SK-N-SH (cell line): ENCODE data around the gene ACSBG1. TPM values are rescaled to one million over a fixed set of nuclear protein-coding genes. Genes with fewer than 3 reads are reported as not detected.

Experiments used
- CTCF ChIA-PET: fragments of 300-600, 350-600 bp; formaldehyde crosslinking; extraction: SDS; loops from one replicate; lab custom pipeline; 2021; lab: Yijun Ruan, JAX
- POLR2A ChIA-PET: fragments of 350-600 bp; sonication (Branson Sonifier 250); formaldehyde crosslinking; extraction: SDS; loops from one replicate; lab custom pipeline; 2020; ENCODE audit warnings: antibody characterized with exemption, inconsistent platforms; lab: Yijun Ruan, JAX
- DNase-seq: peaks from one replicate; pipeline ENCODE4 v3.0.0; 2012
- H2AFZ ChIP-seq: fragments of 200-600 bp; sonication (generic); 2 replicates; pipeline ENCODE4 v1.8.1; 2016; ENCODE audit warnings: antibody characterized with exemption, mild to moderate bottlenecking, low read depth
- H3F3A ChIP-seq: fragments of 200-600 bp; sonication (generic); replicated peaks from 2 replicates; pipeline ENCODE3; 2016; ENCODE audit warnings: antibody characterized with exemption, mild to moderate bottlenecking; ENCODE audit not compliant: insufficient read depth
- H3K27ac ChIP-seq, 2 experiments: fragments of 200-500 bp in 1 of 2; fragments of 200-600 bp in 1 of 2; sonication (Bioruptor generic) in 1 of 2; sonication (generic), shearing (Covaris generic) in 1 of 2; 2 replicates each; pipeline versions ENCODE4 v1.5.1 to v1.6.1; 2014 to 2016; ENCODE audit warnings: low read depth in 2 of 2, inconsistent platforms in 1 of 2, low read length in 1 of 2, mild to moderate bottlenecking in 1 of 2, mixed read lengths in 1 of 2
- H3K27me3 ChIP-seq: fragments of 200-600 bp; sonication (generic), shearing (Covaris generic); 2 replicates; pipeline ENCODE4 v1.6.1; 2016; ENCODE audit warnings: mixed run types; ENCODE audit not compliant: insufficient read depth
- H3K36me3 ChIP-seq, 2 experiments: fragments of 200-500 bp in 1 of 2; fragments of 200-600 bp in 1 of 2; sonication (Bioruptor generic) in 1 of 2; sonication (generic) in 1 of 2; replicated peaks in 1 of 2; 2 replicates each; pipeline versions ENCODE3 to v1.5.1; 2014 to 2016; ENCODE audit warnings: low read length in 1 of 2, mild to moderate bottlenecking in 1 of 2; ENCODE audit not compliant: insufficient read depth in 2 of 2, control insufficient read depth in 1 of 2
- H3K4me1 ChIP-seq, 2 experiments: fragments of 200-500 bp in 1 of 2; fragments of 200-600 bp in 1 of 2; sonication (Bioruptor generic) in 1 of 2; sonication (generic), shearing (Covaris generic) in 1 of 2; 2 replicates each; pipeline versions ENCODE4 v1.5.1 to v1.6.1; 2014 to 2016; ENCODE audit warnings: low read depth in 1 of 2, low read length in 1 of 2, mixed run types in 1 of 2; ENCODE audit not compliant: insufficient read depth in 2 of 2, control insufficient read depth in 1 of 2
- H3K4me2 ChIP-seq: fragments of 200-600 bp; sonication (generic), shearing (Covaris generic); 2 replicates; pipeline ENCODE4 v1.6.1; 2017; ENCODE audit warnings: mixed run types
- H3K4me3 ChIP-seq, 2 experiments: fragments of 200-500 bp in 1 of 2; fragments of 200-600 bp in 1 of 2; sonication (Bioruptor generic) in 1 of 2; sonication (generic), shearing (Covaris generic) in 1 of 2; 2 replicates each; pipeline versions ENCODE4 v1.5.1 to v1.8.1; 2014 to 2016; ENCODE audit warnings: low read depth in 2 of 2, inconsistent platforms in 1 of 2, low read length in 1 of 2, mild to moderate bottlenecking in 1 of 2, mixed read lengths in 1 of 2, moderate library complexity in 1 of 2
- H3K79me2 ChIP-seq: fragments of 200-600 bp; sonication (generic); 2 replicates; pipeline ENCODE4 v1.8.1; 2017; ENCODE audit warnings: mild to moderate bottlenecking; ENCODE audit not compliant: insufficient read depth
- H3K9ac ChIP-seq: fragments of 200-600 bp; sonication (generic); 2 replicates; pipeline ENCODE4 v1.6.1; 2017; ENCODE audit warnings: mixed run types
- H3K9me2 ChIP-seq: fragments of 200-600 bp; sonication (generic); 2 replicates; pipeline ENCODE4 v1.6.1; 2017; ENCODE audit warnings: mixed run types
- H3K9me3 ChIP-seq: fragments of 200-600 bp; sonication (generic); 2 replicates; pipeline ENCODE4 v1.6.1; 2017; ENCODE audit warnings: mixed run types, mild to moderate bottlenecking, moderate library complexity
- H4K20me1 ChIP-seq: fragments of 200-600 bp; sonication (generic); 2 replicates; pipeline ENCODE4 v1.6.1; 2017; ENCODE audit warnings: mild to moderate bottlenecking, mixed run types; ENCODE audit not compliant: insufficient read depth
- CTCF ChIP-seq: fragments of 200-600 bp; sonication (generic); IDR thresholded peaks from 2 replicates; pipeline ENCODE4 v1.6.1; 2017; ENCODE audit warnings: antibody characterized with exemption, mild to moderate bottlenecking, moderate library complexity
- ELF1 ChIP-seq: IDR thresholded peaks from 2 replicates; pipeline ENCODE4 v1.4.0; 2012
- EP300 ChIP-seq, 2 experiments: IDR thresholded peaks; 2 replicates each; pipeline versions ENCODE4 v1.4.0 to v1.6.1; 2012; ENCODE audit warnings: borderline replicate concordance in 1 of 2, low read depth in 1 of 2, low read length in 1 of 2
- FOSL2 ChIP-seq: IDR thresholded peaks from 2 replicates; pipeline ENCODE4 v1.4.0; 2012; ENCODE audit warnings: low read depth, mild to moderate bottlenecking, moderate library complexity, borderline replicate concordance
- FOXM1 ChIP-seq: IDR thresholded peaks from 2 replicates; pipeline ENCODE4 v1.4.0; 2012; ENCODE audit warnings: low read depth, mild to moderate bottlenecking
- NFIC ChIP-seq: IDR thresholded peaks from 2 replicates; pipeline ENCODE4 v1.4.0; 2012; ENCODE audit warnings: borderline replicate concordance
- POLR2AphosphoS5 ChIP-seq: IDR thresholded peaks from 2 replicates; pipeline ENCODE4 v1.6.1; 2012; ENCODE audit warnings: low read depth, low read length
- RAD21 ChIP-seq: IDR thresholded peaks from 2 replicates; pipeline ENCODE4 v1.6.1; 2012; ENCODE audit warnings: mild to moderate bottlenecking, low read length
- REST ChIP-seq: IDR thresholded peaks from 2 replicates; pipeline ENCODE4 v1.6.1; 2012; ENCODE audit warnings: mild to moderate bottlenecking, low read depth, low read length, moderate library complexity
- RFX5 ChIP-seq: IDR thresholded peaks from 2 replicates; pipeline ENCODE4 v1.6.1; 2012; ENCODE audit warnings: mild to moderate bottlenecking, improper control_type of control experiment, low read length
- WGBS: methylation state at CpG from one replicate; pipeline ENCODE4 v1.1.6; 2017; ENCODE audit warnings: low lambda C conversion rate; 5-methylcytosine and 5-hydroxymethylcytosine counted together
- polyA plus RNA-seq, 3 experiments: library from polyadenylated mRNA; depleted of rRNA; stranded (reverse); fragments of >200 nt; gene quantifications; 2 replicates each; pipeline ENCODE4 v1.2.3, GENCODE V29; 2012
- TF ChIP-seq, protein P1 (sequence below): IDR thresholded peaks from 2 replicates; pipeline ENCODE4 v1.4.0; 2012; ENCODE audit warnings: low read depth, borderline replicate concordance

Gene ACSBG1
- polyA plus RNA-seq, 1 of the 3 experiments (the other 2 are of a cell fraction): under 0.01 TPM

- no peak overlapping the region for H2AFZ ChIP-seq
- peak; percentile 66 for DNase-seq
- no peak overlapping the region for H3K9ac ChIP-seq
- H3F3A ChIP-seq: no peaks in the 10 kb centered on the region
- POLR2A ChIA-PET: interaction anchor here (0.6 kb wide), 1 partner anchor 98 kb away, joined by 3 read pairs; no protein-coding TSS in a partner anchor
- H3K4me2 ChIP-seq: no peak overlapping the region
- H3K4me1 ChIP-seq: peaks cover 0 to 12% of the 10 kb centered on the region in 2 experiments; a peak in 1 of 4 replicates
- no peak overlapping the region for H3K4me3 ChIP-seq
- H3K27me3 ChIP-seq: no peaks in the 10 kb centered on the region
- H3K36me3 ChIP-seq: no peaks in the 10 kb centered on the region
- H3K9me2 ChIP-seq: no peaks in the 10 kb centered on the region
- CTCF ChIA-PET: interaction anchor here (0.8 to 11.0 kb wide), 7 partner anchors 10 to 284 kb away, joined by 3 to 168 read pairs (median 6); partner anchors contain the start of gene CIB2
- H3K79me2 ChIP-seq: no peaks in the 10 kb centered on the region
- no peak overlapping the region for H3K27ac ChIP-seq
- TF ChIP-seq NFIC (peak; percentile 43; the same call in 1 of the 2 replicates), FOXM1 (no peak)
- 61% methylated on average over 6 of the region's 6 CpGs for whole genome bisulfite sequencing
- no peaks in the 10 kb centered on the region for H3K9me3 ChIP-seq
- no peaks in the 10 kb centered on the region for H4K20me1 ChIP-seq
Observed at GRCh38 chr15:78243491-78243941, 9.2 kb upstream of the ACSBG1 start.

DNA sequence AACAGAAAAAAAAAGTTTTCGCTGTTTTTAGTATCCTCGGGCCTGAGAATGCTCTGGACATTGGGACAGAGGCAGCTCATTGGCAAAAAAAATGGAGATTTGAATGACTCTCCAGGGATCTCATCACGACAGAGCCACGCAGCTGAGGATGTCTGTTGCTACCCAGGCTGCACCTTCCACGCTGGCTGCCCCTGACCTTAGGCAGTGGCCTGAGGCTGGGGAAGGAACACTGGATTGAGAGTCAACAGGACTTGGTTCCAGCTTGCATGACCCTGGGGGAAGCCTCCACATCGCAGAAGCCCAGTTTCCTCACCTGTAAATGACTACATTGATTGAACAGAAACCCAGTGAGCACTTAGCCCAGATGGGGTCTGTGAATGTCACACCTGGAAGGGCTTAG lies 8.7 kb upstream of the ACSBG1 start:
- Histone ChIP-seq H3K27me3 (no peaks in the 10 kb centered on the region), H3K9ac (no peak overlapping the region), H3K4me2 (no peak overlapping the region), H2AFZ (no peak overlapping the region), H3F3A (no peaks in the 10 kb centered on the region), H4K20me1 (no peaks in the 10 kb centered on the region), H3K9me2 (no peaks in the 10 kb centered on the region), H3K4me3 (no peak overlapping the region), H3K9me3 (no peaks in the 10 kb centered on the region), H3K4me1 (peaks cover 0 to 12% of the 10 kb centered on the region in 2 experiments; a peak in 1 of 4 replicates), H3K27ac (no peak overlapping the region), H3K36me3 (no peaks in the 10 kb centered on the region), H3K79me2 (no peaks in the 10 kb centered on the region)
- no peak for DNase-seq
- CTCF ChIA-PET: interaction anchor here (0.7 to 11.0 kb wide), 14 partner anchors 18 to 284 kb away, joined by 3 to 168 read pairs (median 4); partner anchors contain the start of gene CIB2
- TF ChIP-seq REST: no peak
- no peak for TF ChIP-seq ELF1
- TF ChIP-seq POLR2AphosphoS5: no peak
- no peak for TF ChIP-seq FOSL2
- no peak for TF ChIP-seq RAD21
- 78% methylated on average over 5 of the region's 6 CpGs for WGBS
- POLR2A ChIA-PET: interaction anchor here (0.6 to 0.8 kb wide), 2 partner anchors 94 to 98 kb away, joined by 3 read pairs; partner anchors contain the start of gene IDH3A

DNA sequence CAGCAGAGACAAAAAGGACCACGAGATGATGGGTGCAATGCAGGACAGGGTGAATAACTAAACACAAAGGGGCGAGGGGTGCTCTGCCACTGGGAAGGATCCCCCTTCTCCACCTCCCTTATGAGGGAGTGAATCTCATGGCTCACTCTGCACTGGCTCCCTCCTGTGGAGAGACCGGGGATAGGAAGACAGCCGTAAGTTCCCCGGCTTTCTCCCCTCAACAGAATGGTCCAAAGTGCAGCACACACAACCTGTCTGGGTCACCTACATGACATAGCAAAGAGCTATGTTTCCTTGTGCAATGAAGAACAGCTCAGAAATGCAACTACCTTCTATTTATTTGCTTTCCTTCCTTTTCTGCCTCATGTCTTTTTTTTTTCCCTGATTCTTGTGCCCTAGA lies 7.8 kb upstream of the ACSBG1 start:
- Histone ChIP-seq H3K27ac (no peak overlapping the region), H3K79me2 (no peaks in the 10 kb centered on the region), H3K4me3 (no peak overlapping the region), H3K4me1 (peaks cover 0 to 12% of the 10 kb centered on the region in 2 experiments; a peak in 1 of 4 replicates), H4K20me1 (no peaks in the 10 kb centered on the region), H2AFZ (no peak overlapping the region), H3K9me3 (no peaks in the 10 kb centered on the region), H3K9me2 (no peaks in the 10 kb centered on the region), H3K9ac (no peak overlapping the region), H3K4me2 (no peak overlapping the region), H3K27me3 (peaks cover 5% of the 10 kb centered on the region; the same call in 1 of the 2 replicates), H3F3A (no peaks in the 10 kb centered on the region), H3K36me3 (no peaks in the 10 kb centered on the region)
- 61% methylated on average over 3 of the region's 5 CpGs for WGBS
- CTCF ChIA-PET: interaction anchor here (0.6 to 11.0 kb wide), 26 partner anchors 8 to 662 kb away, joined by 3 to 168 read pairs (median 5); partner anchors contain the start of gene CIB2
- peak; percentile 72 for DNase-seq
- POLR2A ChIA-PET: no interaction called here
- no peak for TF ChIP-seq RFX5
- TF ChIP-seq, protein P1, sequence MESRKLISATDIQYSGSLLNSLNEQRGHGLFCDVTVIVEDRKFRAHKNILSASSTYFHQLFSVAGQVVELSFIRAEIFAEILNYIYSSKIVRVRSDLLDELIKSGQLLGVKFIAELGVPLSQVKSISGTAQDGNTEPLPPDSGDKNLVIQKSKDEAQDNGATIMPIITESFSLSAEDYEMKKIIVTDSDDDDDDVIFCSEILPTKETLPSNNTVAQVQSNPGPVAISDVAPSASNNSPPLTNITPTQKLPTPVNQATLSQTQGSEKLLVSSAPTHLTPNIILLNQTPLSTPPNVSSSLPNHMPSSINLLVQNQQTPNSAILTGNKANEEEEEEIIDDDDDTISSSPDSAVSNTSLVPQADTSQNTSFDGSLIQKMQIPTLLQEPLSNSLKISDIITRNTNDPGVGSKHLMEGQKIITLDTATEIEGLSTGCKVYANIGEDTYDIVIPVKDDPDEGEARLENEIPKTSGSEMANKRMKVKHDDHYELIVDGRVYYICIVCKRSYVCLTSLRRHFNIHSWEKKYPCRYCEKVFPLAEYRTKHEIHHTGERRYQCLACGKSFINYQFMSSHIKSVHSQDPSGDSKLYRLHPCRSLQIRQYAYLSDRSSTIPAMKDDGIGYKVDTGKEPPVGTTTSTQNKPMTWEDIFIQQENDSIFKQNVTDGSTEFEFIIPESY: no peak
- no peak for TF ChIP-seq EP300 (IDR thresholded peaks at IDR 0.05; ENCODE audit: borderline replicate concordance in 1 of 2, low read depth in 1 of 2, low read length in 1 of 2)
- peak; percentile 59 for TF ChIP-seq CTCF
